MM.1S (cell line): Measurements from ENCODE around the gene TIMP1.
A peak's percentile ranks its signal among the peaks of the same experiment; 100 is the strongest.

Experiments
- DNase-seq: peaks from one replicate; pipeline ENCODE4 v3.0.0-alpha.2; 2015
- H2AFZ ChIP-seq: fragments of 300-600 bp; sonication (generic); 2 replicates; pipeline ENCODE4 v1.6.0; 2016; ENCODE audit warnings: antibody characterized with exemption, low read length
- H3F3A ChIP-seq: fragments of 300-600 bp; sonication (generic); 2 replicates; pipeline ENCODE4 v1.6.1; 2016; ENCODE audit warnings: mild to moderate bottlenecking, antibody characterized with exemption, low read length, moderate library complexity, mixed read lengths; ENCODE audit not compliant: insufficient read depth
- H3K27ac ChIP-seq: fragments of 300-600 bp; sonication (generic); 2 replicates; pipeline ENCODE4 v1.5.1; 2016; ENCODE audit warnings: mild to moderate bottlenecking, low read length
- H3K27me3 ChIP-seq: fragments of 300-600 bp; sonication (generic); replicated peaks from 2 replicates; pipeline ENCODE4 v1.6.0; 2016; ENCODE audit warnings: low read length; ENCODE audit not compliant: insufficient read depth
- H3K36me3 ChIP-seq: fragments of 300-600 bp; sonication (generic); replicated peaks from 2 replicates; pipeline ENCODE4 v1.6.1; 2016; ENCODE audit warnings: mild to moderate bottlenecking, low read length, mixed read lengths; ENCODE audit not compliant: insufficient read depth
- H3K4me1 ChIP-seq: fragments of 300-600 bp; sonication (generic); 2 replicates; pipeline ENCODE4 v1.6.1; 2016; ENCODE audit warnings: low read length, mixed read lengths
- H3K4me2 ChIP-seq: fragments of 300-600 bp; sonication (generic); 2 replicates; pipeline ENCODE4 v1.6.0; 2016; ENCODE audit warnings: low read depth, low read length
- H3K4me3 ChIP-seq: fragments of 300-600 bp; sonication (generic); 2 replicates; pipeline ENCODE4 v1.5.1; 2016; ENCODE audit warnings: low read length, mixed read lengths
- H3K79me2 ChIP-seq: fragments of 300-600 bp; sonication (generic); 2 replicates; pipeline ENCODE4 v1.6.1; 2016; ENCODE audit warnings: mixed run types, low read length, mixed read lengths
- H3K9ac ChIP-seq: fragments of 300-600 bp; sonication (generic); 2 replicates; pipeline ENCODE4 v1.6.1; 2016; ENCODE audit warnings: low read length, mixed read lengths
- H3K9me2 ChIP-seq: fragments of 300-600 bp; sonication (generic); replicated peaks from 2 replicates; pipeline ENCODE4 v1.6.1; 2016; ENCODE audit warnings: mild to moderate bottlenecking, low read length, mixed read lengths; ENCODE audit not compliant: insufficient read depth
- H3K9me3 ChIP-seq: fragments of 300-600 bp; sonication (generic); replicated peaks from 2 replicates; pipeline ENCODE4 v1.6.1; 2016; ENCODE audit warnings: mild to moderate bottlenecking, low read length, mixed read lengths; ENCODE audit not compliant: insufficient read depth
- H4K20me1 ChIP-seq: fragments of 300-600 bp; sonication (generic); 2 replicates; pipeline ENCODE4 v1.6.1; 2016; ENCODE audit warnings: mild to moderate bottlenecking, low read length, moderate library complexity, mixed read lengths; ENCODE audit not compliant: insufficient read depth
- CTCF ChIP-seq: fragments of 300-600 bp; sonication (generic); IDR thresholded peaks from 2 replicates; pipeline ENCODE4 v1.5.1; 2016; ENCODE audit warnings: antibody characterized with exemption, low read length, mixed read lengths
- EZH2 ChIP-seq: fragments of 300-600 bp; sonication (generic); optimal IDR thresholded peaks from 2 replicates; pipeline ENCODE3; 2017; ENCODE audit warnings: low read depth, mild to moderate bottlenecking, antibody characterized with exemption, low read length, mixed read lengths
- EZH2phosphoT487 ChIP-seq: fragments of 300-600 bp; sonication (generic); IDR thresholded peaks from 2 replicates; pipeline ENCODE4 v1.6.1; 2018; ENCODE audit warnings: antibody characterized with exemption, low read length

TIMP1 gene

GRCh38 chrX:47566841-47567240, 15.4 kb upstream of the TIMP1 start:
- no peaks in the 10 kb centered on the region for H3K27me3 ChIP-seq
- H3K4me2 ChIP-seq = no peak overlapping the region
- TF ChIP-seq EZH2phosphoT487 = no peak
- no peak for TF ChIP-seq EZH2
- no peak for TF ChIP-seq CTCF
- H3F3A ChIP-seq = no peaks in the 10 kb centered on the region
- H2AFZ ChIP-seq = no peak overlapping the region
- no peaks in the 10 kb centered on the region for H3K36me3 ChIP-seq
- DNase-seq = no peak
- no peaks in the 10 kb centered on the region for H3K4me1 ChIP-seq
- H3K9me2 ChIP-seq = no peaks in the 10 kb centered on the region
- H3K79me2 ChIP-seq = peaks cover 22% of the 10 kb centered on the region
- H3K4me3 ChIP-seq = no peak overlapping the region
- no peak overlapping the region for H3K27ac ChIP-seq
- no peaks in the 10 kb centered on the region for H3K9me3 ChIP-seq
- no peaks in the 10 kb centered on the region for H4K20me1 ChIP-seq
- H3K9ac ChIP-seq = no peak overlapping the region

DNA sequence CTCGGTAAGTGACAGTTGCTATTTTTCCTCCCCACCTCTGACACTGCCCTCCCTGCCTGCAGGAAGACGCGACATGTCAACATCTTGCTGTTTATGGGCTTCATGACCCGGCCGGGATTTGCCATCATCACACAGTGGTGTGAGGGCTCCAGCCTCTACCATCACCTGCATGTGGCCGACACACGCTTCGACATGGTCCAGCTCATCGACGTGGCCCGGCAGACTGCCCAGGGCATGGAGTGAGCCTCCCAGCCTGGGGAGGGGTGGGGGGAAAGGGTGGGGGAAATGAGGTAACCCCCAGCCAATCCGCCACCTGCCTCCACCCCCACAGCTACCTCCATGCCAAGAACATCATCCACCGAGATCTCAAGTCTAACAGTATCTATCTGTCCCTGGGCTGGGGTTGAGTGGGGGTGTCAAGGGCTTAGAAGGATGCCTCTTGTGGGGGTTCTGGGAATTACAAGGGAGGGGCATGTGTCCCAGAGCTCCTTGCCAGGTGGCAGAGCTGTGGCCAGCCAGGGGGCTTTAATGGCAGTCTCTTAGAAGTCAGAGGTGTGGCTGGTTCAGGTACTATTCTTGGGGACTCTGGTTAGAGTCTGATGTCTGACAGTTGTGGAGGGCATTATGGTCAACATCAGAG, 13.5 kb upstream of the TIMP1 start:
- H3K36me3 ChIP-seq = no peaks in the 10 kb centered on the region
- no peak for DNase-seq

DNA sequence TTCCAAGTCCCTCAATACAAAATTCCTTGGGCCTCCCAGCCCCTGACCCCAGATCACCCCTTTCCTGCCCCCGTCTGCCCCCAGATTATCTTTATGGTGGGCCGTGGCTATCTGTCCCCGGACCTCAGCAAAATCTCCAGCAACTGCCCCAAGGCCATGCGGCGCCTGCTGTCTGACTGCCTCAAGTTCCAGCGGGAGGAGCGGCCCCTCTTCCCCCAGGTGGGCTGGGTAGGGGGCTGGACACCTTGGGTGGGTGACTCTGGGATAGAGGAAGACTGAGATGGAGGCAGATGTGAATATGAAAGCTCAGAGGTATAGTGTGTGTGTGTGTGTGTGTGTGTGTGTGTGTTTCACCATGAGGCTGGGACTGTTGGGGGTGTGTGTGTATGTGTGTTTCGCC, 11.4 kb upstream of the TIMP1 start:
- Histone ChIP-seq H4K20me1 (no peaks in the 10 kb centered on the region), H3K79me2 (no peaks in the 10 kb centered on the region), H3K9me3 (no peaks in the 10 kb centered on the region), H3K4me2 (no peak overlapping the region), H3K9ac (no peak overlapping the region), H3K36me3 (no peaks in the 10 kb centered on the region), H3K27ac (no peak overlapping the region), H3K9me2 (no peaks in the 10 kb centered on the region), H3K27me3 (no peaks in the 10 kb centered on the region), H3K4me1 (no peaks in the 10 kb centered on the region), H3F3A (no peaks in the 10 kb centered on the region), H2AFZ (no peak overlapping the region), H3K4me3 (no peak overlapping the region)
- no peak for DNase-seq
- no peak for TF ChIP-seq EZH2phosphoT487
- TF ChIP-seq EZH2 = no peak
- no peak for TF ChIP-seq CTCF

More for the DNA sequence above, 13.5 kb upstream of the TIMP1 start:
- TF ChIP-seq EZH2phosphoT487 = no peak
- TF ChIP-seq CTCF = peak; percentile 35
- TF ChIP-seq EZH2 = no peak
- no peak overlapping the region for H3K9ac ChIP-seq
- peaks cover 4% of the 10 kb centered on the region for H3K79me2 ChIP-seq
- H3K4me1 ChIP-seq = no peaks in the 10 kb centered on the region
- no peaks in the 10 kb centered on the region for H3K9me3 ChIP-seq
- H3K4me3 ChIP-seq = no peak overlapping the region
- no peak overlapping the region for H3K4me2 ChIP-seq
- no peak overlapping the region for H3K27ac ChIP-seq
- H2AFZ ChIP-seq = no peak overlapping the region
- H3K27me3 ChIP-seq = no peaks in the 10 kb centered on the region
- H3F3A ChIP-seq = no peaks in the 10 kb centered on the region
- no peaks in the 10 kb centered on the region for H3K9me2 ChIP-seq
- no peaks in the 10 kb centered on the region for H4K20me1 ChIP-seq
